ENCODE data around the gene HSPB7. TPM values are rescaled to one million over a fixed set of nuclear protein-coding genes. Genes with fewer than 3 reads are reported as not detected.

HSPB7 gene
- total and polyA plus RNA-seq, 2 donors (not counting 3 experiments of a cell fraction or from before 2014, with no cell fraction given) = not detected

DNA sequence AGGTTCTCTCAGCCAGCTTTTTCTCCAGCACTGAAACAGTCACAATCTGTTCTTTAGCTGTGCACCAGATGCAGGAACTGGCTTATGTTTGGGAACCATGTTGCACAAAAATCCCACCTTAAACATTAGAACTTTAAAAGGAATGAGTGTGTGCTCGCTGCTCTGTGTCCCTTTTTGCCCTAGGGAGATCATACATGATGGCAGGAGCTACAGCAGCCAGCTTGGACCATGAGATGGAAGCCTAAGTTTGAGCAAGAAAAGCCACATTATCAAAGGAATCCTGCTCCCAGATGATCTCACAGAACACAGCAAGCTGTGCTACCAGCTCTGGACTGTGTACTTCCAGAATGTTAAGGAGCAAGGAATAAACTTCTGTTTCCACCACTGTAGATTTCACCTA is 45.4 kb downstream of the HSPB7 start:
- peaks cover 2% of the 10 kb centered on the region for H4K20me1 ChIP-seq (replicated peaks; ENCODE audit: control insufficient read depth, extremely low read depth, insufficient read depth, low read length)
- DNase-seq (ENCODE audit: low read depth, low spot score) (no peak), FAIRE-seq (no peak)
- no peak overlapping the region for H3K4me2 ChIP-seq (ENCODE audit: insufficient read depth, low read length)
- H3K79me2 ChIP-seq (ENCODE audit: control insufficient read depth, insufficient read depth, low read length) = peaks cover 69% of the 10 kb centered on the region
- dilution Hi-C loops (cut with MboI; ENCODE audit: extremely low pct_ligation_motif_present, low sequenced_read_pairs) (no loop called here), intact Hi-C loops (cut with micrococcal nuclease) (no loop called here)
- peaks cover 12% of the 10 kb centered on the region in 2 experiments for H3K36me3 ChIP-seq (ENCODE audit: control insufficient read depth in 2 of 2, extremely low read depth in 1 of 2, insufficient read depth in 2 of 2, low read length in 2 of 2)
- TF ChIP-seq, protein P1, sequence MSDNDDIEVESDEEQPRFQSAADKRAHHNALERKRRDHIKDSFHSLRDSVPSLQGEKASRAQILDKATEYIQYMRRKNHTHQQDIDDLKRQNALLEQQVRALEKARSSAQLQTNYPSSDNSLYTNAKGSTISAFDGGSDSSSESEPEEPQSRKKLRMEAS (IDR thresholded peaks at IDR 0.05; ENCODE audit: insufficient read depth, insufficient read length) = no peak
- no peak for TF ChIP-seq POLR2AphosphoS5 (IDR thresholded peaks at IDR 0.05; ENCODE audit: insufficient read depth, low read depth, low read length)
- no peak for TF ChIP-seq JUN (IDR thresholded peaks at IDR 0.05; ENCODE audit: borderline replicate concordance, insufficient read depth, insufficient read length, low read depth)
- TF ChIP-seq MYC (IDR thresholded peaks at IDR 0.05; ENCODE audit: low read depth, low read length) = no peak
- no peak for TF ChIP-seq FOS (IDR thresholded peaks at IDR 0.05; ENCODE audit: borderline replicate concordance, insufficient read depth, low read length)
- no peak for TF ChIP-seq GATA2 (IDR thresholded peaks at IDR 0.05; ENCODE audit: insufficient read depth, insufficient read length, low read depth, low read length)
- no peak for TF ChIP-seq EZH2 (IDR thresholded peaks at IDR 0.05; ENCODE audit: borderline replicate concordance, low read depth, low read length, severe bottlenecking)
- no peak for TF ChIP-seq CTCF (IDR thresholded peaks at IDR 0.05; ENCODE audit: extremely low read depth in 1 of 2, insufficient read depth in 1 of 2, low read depth in 1 of 2, low read length in 2 of 2)
- no peak for TF ChIP-seq POLR2A (IDR thresholded peaks at IDR 0.05; ENCODE audit: low read depth, low read length)
- no peak overlapping the region for H3K9ac ChIP-seq (replicated peaks; ENCODE audit: extremely low read depth, insufficient read depth, low read length)
- POLR2A ChIA-PET = no interaction called here
- no peaks in the 10 kb centered on the region for H3K9me3 ChIP-seq (replicated peaks; ENCODE audit: control insufficient read depth, insufficient read depth, low read length)
- no peaks in the 10 kb centered on the region for H3K27me3 ChIP-seq (ENCODE audit: control insufficient read depth in 2 of 2, insufficient read depth in 2 of 2, low read length in 2 of 2)
- CTCF ChIA-PET = interaction anchor here (0.8 kb wide), 1 partner anchor 13 kb away, joined by 4 read pairs; no protein-coding TSS in a partner anchor
- no peak overlapping the region for H3K27ac ChIP-seq (ENCODE audit: insufficient read depth, low read depth, low read length)
- peaks cover 7% of the 10 kb centered on the region for H3K4me1 ChIP-seq (ENCODE audit: control insufficient read depth, extremely low read depth, insufficient read depth, low read length)
- no TSS peak for BruUV-seq (replicated peaks)
- H2AFZ ChIP-seq (ENCODE audit: low read depth, low read length) = no peak overlapping the region
- no peak overlapping the region for H3K4me3 ChIP-seq (replicated peaks in 1 of 3; ENCODE audit: insufficient read depth in 1 of 3, low read depth in 1 of 3, low read length in 3 of 3)
- H3K9me1 ChIP-seq (replicated peaks; ENCODE audit: control insufficient read depth, extremely low read depth, insufficient read depth, low read length) = no peaks in the 10 kb centered on the region

Data from endothelial cell of umbilical vein (primary cell).